ENCODE data around the gene AATK. TPM values are rescaled to one million over a fixed set of nuclear protein-coding genes. Genes with fewer than 3 reads are reported as not detected.

Gene AATK
- total RNA-seq, 1 experiment from 2014 or later = 4.4 TPM

GRCh38 chr17:81196505-81197408 is 30.7 kb upstream of the AATK start:
- H3K4me2 ChIP-seq (ENCODE audit: low read length) = no peak overlapping the region

More at GRCh38 chr17:81196505-81197408, 30.7 kb upstream of the AATK start:
- TF ChIP-seq CTCF (IDR thresholded peaks at IDR 0.05 in 2 of 3, conservative IDR thresholded peaks at IDR 0.05 in 1 of 3; ENCODE audit: borderline replicate concordance in 1 of 3, insufficient read depth in 1 of 3, low read depth in 2 of 3, low read length in 2 of 3) (no peak), SP1 (IDR thresholded peaks at IDR 0.05; ENCODE audit: low read depth) (no peak), REST (IDR thresholded peaks at IDR 0.05; ENCODE audit: low read depth) (no peak), YY1 (IDR thresholded peaks at IDR 0.05; ENCODE audit: extremely low read depth, insufficient replicate concordance, low read depth, low read length) (no peak), ZFX (IDR thresholded peaks at IDR 0.05) (no peak), POLR2A (IDR thresholded peaks at IDR 0.05; ENCODE audit: borderline replicate concordance, extremely low read depth, insufficient read depth, insufficient read length) (no peak), CEBPB (IDR thresholded peaks at IDR 0.05; ENCODE audit: low read depth) (no peak)
- ChIA-PET POLR2A (no interaction called here), RAD21 (ENCODE audit: low non-redundant PET in 1 of 2, low total read pairs in 2 of 2, uncharacterized antibody in 2 of 2, unreplicated experiment in 2 of 2) (no interaction called here), CTCF (interaction anchor here (0.9 kb wide), 1 partner anchor 54 kb away, joined by 3 read pairs; no protein-coding TSS in a partner anchor)
- no peak overlapping the region for H3K9ac ChIP-seq (ENCODE audit: low read length)
- H3K4me3 ChIP-seq (replicated peaks in 1 of 2; ENCODE audit: low read depth in 1 of 2, low read length in 2 of 2) = no peak overlapping the region
- DNase-seq (ENCODE audit: low read depth, low spot score) (no peak), ATAC-seq (no peak)
- H2AFZ ChIP-seq (ENCODE audit: low read depth, low read length, poor library complexity, severe bottlenecking) = no peak overlapping the region
- H3K79me2 ChIP-seq (ENCODE audit: insufficient read depth, low read length) = no peaks in the 10 kb centered on the region
- H4K20me1 ChIP-seq (ENCODE audit: insufficient read depth) = no peaks in the 10 kb centered on the region
- no TSS peak for BruUV-seq (replicated peaks)
- H3K27me3 ChIP-seq (ENCODE audit: insufficient read depth, low read length) = no peaks in the 10 kb centered on the region
- peaks cover 0 to 8% of the 10 kb centered on the region in 2 experiments; a peak in 1 of 4 replicates for H3K4me1 ChIP-seq (ENCODE audit: control insufficient read depth in 1 of 2, insufficient read depth in 2 of 2, low read length in 2 of 2)
- H3K36me3 ChIP-seq (ENCODE audit: control insufficient read depth in 1 of 2, insufficient read depth in 2 of 2, low read length in 2 of 2) = peaks cover 3 to 5% of the 10 kb centered on the region in 2 experiments
- H3K27ac ChIP-seq (ENCODE audit: low read depth, low read length) = no peak overlapping the region
- H3K9me3 ChIP-seq (ENCODE audit: control insufficient read depth in 1 of 2, insufficient read depth in 1 of 2, low read depth in 1 of 2, low read length in 2 of 2) = no peaks in the 10 kb centered on the region
- H3K9me2 ChIP-seq (ENCODE audit: insufficient read depth) = no peaks in the 10 kb centered on the region
- intact Hi-C loops (cut with micrococcal nuclease) = no loop called here

Data from HCT116 (cell line).